HuH-7 (cell line): ENCODE results near the gene DOCK4.

Experiments
- DNase-seq: peaks from one replicate; pipeline ENCODE4 v3.0.0; 2011; ENCODE audit warnings: low spot score

DOCK4 gene

GRCh38 chr7:111728635-111728995 lies 477.6 kb downstream of the DOCK4 start:
- no peak for DNase-seq

DNA sequence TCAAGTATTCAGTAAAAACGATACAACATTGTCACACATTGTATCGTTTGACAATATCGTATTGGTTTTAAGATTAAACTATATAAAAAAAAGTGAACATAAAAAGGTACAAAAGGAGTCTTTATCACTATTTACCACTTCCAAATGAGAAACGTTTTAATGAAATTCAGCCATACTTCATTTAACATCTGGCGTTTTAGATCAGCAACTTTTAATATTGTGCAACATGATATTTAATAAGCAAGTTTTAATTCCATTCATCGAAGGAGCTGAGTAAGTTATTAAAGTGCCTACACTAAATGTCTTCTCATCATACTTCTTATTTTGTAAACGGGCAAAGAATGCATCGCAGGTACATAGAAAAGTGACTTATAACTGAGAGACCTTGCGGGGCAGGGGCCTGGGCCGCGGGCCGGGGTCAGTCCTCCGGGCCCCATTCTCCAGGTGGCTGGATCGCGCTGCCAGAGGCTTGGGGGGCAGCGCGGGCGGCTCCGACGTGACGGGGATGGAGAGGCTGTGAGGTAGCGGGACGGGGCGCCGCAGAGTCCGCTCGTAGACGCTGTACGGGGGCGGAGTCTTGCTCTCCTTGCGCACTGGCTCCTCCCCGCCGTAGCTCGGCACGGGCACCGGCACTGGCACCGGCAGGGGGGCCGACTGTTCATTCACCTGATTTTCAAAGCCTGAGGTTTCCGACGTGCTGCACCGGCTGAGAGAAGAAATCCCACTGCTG lies 478.1 kb downstream of the DOCK4 start:
- no peak for DNase-seq

- no peak for DNase-seq
Observed at GRCh38 chr7:111718886-111719285, 487.3 kb downstream of the DOCK4 start.

DNA sequence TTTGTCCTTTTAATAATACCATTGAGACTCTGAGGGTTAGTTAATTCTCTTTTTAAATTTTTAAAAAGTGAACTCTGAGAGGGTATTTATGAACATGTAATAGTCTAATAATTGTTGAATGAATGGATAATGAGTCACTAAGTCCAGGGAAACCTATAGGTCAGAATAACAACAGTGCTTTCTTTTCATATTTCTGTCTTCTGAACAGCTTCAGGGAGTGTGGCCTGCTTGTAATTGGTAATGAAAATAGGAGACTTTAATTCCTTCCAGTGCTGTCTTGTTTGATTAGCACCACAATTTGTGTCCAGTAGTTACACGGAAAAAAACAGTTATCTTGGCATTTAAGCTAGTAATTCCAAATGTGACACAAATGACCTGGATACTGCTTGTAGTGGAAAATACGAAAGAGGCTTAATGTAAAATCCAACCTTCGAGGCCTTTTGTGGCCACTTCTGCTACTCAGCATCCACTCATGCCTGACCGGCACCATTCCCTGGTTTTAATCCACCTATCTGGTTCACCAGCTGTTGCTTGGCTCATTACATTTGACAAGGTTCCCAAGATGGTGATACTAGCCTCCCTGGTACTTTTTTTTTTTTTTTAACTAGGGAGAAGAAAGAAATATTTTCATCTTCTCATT lies 494.7 kb downstream of the DOCK4 start:
- DNase-seq: no peak

GRCh38 chr7:111710839-111711380 lies 495.3 kb downstream of the DOCK4 start:
- DNase-seq: no peak

- no peak for DNase-seq
Observed at GRCh38 chr7:111708072-111708471, 498.1 kb downstream of the DOCK4 start.

- DNase-seq: no peak
Observed at GRCh38 chr7:111705807-111706206, 500.4 kb downstream of the DOCK4 start.

GRCh38 chr7:111697771-111698170 lies 508.4 kb downstream of the DOCK4 start:
- DNase-seq: no peak

- no peak for DNase-seq
Observed at GRCh38 chr7:111694376-111694775, 511.8 kb downstream of the DOCK4 start.

GRCh38 chr7:111690364-111691111 lies 515.7 kb downstream of the DOCK4 start:
- no peak for DNase-seq

- no peak for DNase-seq
Observed at GRCh38 chr7:111685349-111685748, 520.9 kb downstream of the DOCK4 start.

DNA sequence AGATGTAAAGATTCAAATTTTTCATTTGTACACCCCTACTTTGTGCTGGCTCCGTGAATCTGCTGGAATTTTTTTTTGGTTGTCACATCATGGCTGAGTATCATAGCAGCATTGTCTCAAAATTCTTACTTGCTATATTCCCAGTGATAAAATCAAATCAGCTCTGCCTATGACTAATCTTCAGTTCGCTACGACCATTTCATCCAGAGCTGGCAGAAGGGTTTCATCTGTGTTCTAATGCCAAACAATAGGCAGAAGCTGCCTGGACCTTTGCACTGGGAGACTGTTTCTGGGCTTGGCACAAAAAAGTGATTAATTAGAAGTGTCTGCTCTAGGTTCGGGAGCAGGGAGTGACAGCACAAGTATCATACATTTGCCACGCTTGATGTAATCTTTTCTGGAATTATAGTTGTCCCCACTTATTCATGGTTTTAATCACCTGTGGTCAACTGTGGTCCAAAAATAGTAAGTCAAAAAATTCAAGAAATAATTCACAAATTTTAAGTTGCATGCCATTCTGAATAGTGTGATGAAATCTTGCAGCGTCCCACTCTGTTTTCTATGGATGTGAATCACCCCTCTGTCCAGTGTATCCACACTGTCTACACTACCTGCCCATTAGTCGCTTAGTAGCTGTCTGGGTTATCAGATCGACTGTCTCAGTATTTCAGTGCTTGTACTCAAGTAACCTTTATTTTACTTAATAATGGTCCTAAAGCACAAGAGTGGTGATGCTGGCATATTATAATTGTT lies 523.4 kb downstream of the DOCK4 start:
- DNase-seq: no peak

GRCh38 chr7:111681242-111681641 lies 525.0 kb downstream of the DOCK4 start:
- no peak for DNase-seq

GRCh38 chr7:111678986-111679385 lies 527.2 kb downstream of the DOCK4 start:
- no peak for DNase-seq

- DNase-seq: no peak
Observed at GRCh38 chr7:111678281-111678680, 527.9 kb downstream of the DOCK4 start.

- DNase-seq: no peak
Observed at GRCh38 chr7:111677848-111678247, 528.4 kb downstream of the DOCK4 start.

DNA sequence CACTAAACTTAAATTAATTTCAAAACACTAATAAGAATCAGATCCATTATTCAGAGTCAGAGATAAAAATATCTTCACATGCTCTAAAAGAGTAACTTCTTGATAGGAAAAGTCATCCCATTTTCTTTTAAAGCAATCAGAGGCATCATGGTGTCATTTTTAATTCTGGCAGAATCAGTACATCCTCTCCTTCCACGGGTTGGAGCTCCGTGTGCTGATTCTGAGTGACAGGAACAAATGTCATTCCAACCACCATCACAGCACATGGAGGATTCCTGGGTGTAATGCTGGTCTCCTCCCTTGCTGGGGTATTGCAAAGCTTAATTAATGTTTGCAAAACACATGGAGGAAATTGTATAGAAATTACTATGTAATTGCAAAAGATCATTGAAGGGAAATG lies 529.4 kb downstream of the DOCK4 start:
- no peak for DNase-seq
